AG09309 (cell line): ENCODE measurements around the gene ADAMTSL3.

Experiments used
- DNase-seq: peaks from one replicate; pipeline ENCODE4 v3.0.0-alpha.2; 2010; ENCODE audit warnings: low read depth
- H3K4me3 ChIP-seq: 2 replicates; pipeline ENCODE4 v1.5.1; 2011; ENCODE audit warnings: mild to moderate bottlenecking, low read depth, low read length, moderate library complexity; ENCODE audit not compliant: control insufficient read depth
- CTCF ChIP-seq: IDR thresholded peaks from 2 replicates; pipeline ENCODE4 v1.5.1; 2011; ENCODE audit warnings: mild to moderate bottlenecking, low read depth, low read length, inconsistent platforms; ENCODE audit not compliant: insufficient read depth, control insufficient read depth; ENCODE audit errors: missing control alignments

The ADAMTSL3 gene

GRCh38 chr15:83767741-83768140, 113.8 kb downstream of the ADAMTSL3 start:
- no peak overlapping the region for H3K4me3 ChIP-seq
- TF ChIP-seq CTCF: no peak
- no peak for DNase-seq

- DNase-seq: no peak
- TF ChIP-seq CTCF: no peak
- H3K4me3 ChIP-seq: no peak overlapping the region
Observed at GRCh38 chr15:83769411-83769999, 115.6 kb downstream of the ADAMTSL3 start.

- DNase-seq: no peak
- no peak overlapping the region for H3K4me3 ChIP-seq
- no peak for TF ChIP-seq CTCF
Observed at GRCh38 chr15:83775738-83776137, 121.8 kb downstream of the ADAMTSL3 start.

- H3K4me3 ChIP-seq: no peak overlapping the region
- no peak for DNase-seq
- no peak for TF ChIP-seq CTCF
Observed at GRCh38 chr15:83776986-83777385, 123.1 kb downstream of the ADAMTSL3 start.

- no peak for TF ChIP-seq CTCF
- DNase-seq: no peak
- no peak overlapping the region for H3K4me3 ChIP-seq
Observed at GRCh38 chr15:83783227-83783626, 129.3 kb downstream of the ADAMTSL3 start.

GRCh38 chr15:83784975-83785374, 131.1 kb downstream of the ADAMTSL3 start:
- no peak for DNase-seq
- TF ChIP-seq CTCF: no peak
- no peak overlapping the region for H3K4me3 ChIP-seq

- H3K4me3 ChIP-seq: no peak overlapping the region
- no peak for DNase-seq
- no peak for TF ChIP-seq CTCF
Observed at GRCh38 chr15:83786336-83786735, 132.4 kb downstream of the ADAMTSL3 start.
